Measurements from ENCODE around the gene RTL1.

The RTL1 gene

GRCh38 chr14:100901391-100902183 is 1.9 kb downstream of the RTL1 start:
- Histone ChIP-seq H3K4me2 (ENCODE audit: low read length) (no peak overlapping the region), H3K9ac (ENCODE audit: low read length) (no peak overlapping the region), H3K27me3 (ENCODE audit: low read depth, low read length) (peaks cover 29% of the 10 kb centered on the region), H3K36me3 (replicated peaks; ENCODE audit: low read depth, low read length) (no peaks in the 10 kb centered on the region), H4K20me1 (ENCODE audit: insufficient read depth, low read length) (no peaks in the 10 kb centered on the region), H3K27ac (ENCODE audit: low read length) (no peak overlapping the region), H3K4me1 (ENCODE audit: low read length) (no peaks in the 10 kb centered on the region), H2AFZ (ENCODE audit: low read depth, low read length) (no peak overlapping the region), H3K4me3 (ENCODE audit: low read length) (no peak overlapping the region), H3K79me2 (ENCODE audit: low read length) (no peaks in the 10 kb centered on the region), H3K9me3 (ENCODE audit: insufficient read depth, low read length) (no peaks in the 10 kb centered on the region)
- no peak for TF ChIP-seq CTCF (IDR thresholded peaks at IDR 0.05; ENCODE audit: low read depth, low read length)
- no peak for TF ChIP-seq EZH2phosphoT487 (IDR thresholded peaks at IDR 0.05; ENCODE audit: low read depth)

DNA sequence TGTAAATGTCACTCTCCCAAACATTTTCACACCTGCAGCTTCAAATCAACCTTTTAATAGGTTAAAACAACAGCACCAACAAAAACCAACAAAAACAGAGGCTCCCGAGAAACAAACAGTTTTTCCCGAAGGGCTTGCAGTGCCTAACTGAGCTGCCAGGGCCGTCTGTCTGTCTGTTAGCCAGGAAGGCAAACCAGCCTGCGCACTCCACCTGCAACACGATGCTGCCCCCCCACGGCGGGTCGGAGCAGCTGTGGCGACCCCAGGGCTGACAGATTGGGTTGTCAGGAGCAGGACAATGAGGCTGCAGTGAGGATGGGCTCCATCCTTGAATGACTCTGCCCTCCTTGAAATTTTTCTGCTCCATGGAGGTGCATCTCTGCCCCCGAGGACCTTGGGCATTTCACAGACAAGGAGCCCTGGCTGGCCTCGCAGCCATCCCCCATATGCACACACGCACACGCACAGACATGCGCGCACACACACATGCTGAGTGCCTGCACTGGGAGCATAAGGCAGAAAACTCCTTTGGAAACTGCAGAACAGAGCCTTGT is 2.6 kb downstream of the RTL1 start:
- H3K9ac ChIP-seq (ENCODE audit: low read length) = no peak overlapping the region
- no peaks in the 10 kb centered on the region for H3K36me3 ChIP-seq (replicated peaks; ENCODE audit: low read depth, low read length)
- no peaks in the 10 kb centered on the region for H3K9me3 ChIP-seq (ENCODE audit: insufficient read depth, low read length)
- H4K20me1 ChIP-seq (ENCODE audit: insufficient read depth, low read length) = no peaks in the 10 kb centered on the region
- H3K4me3 ChIP-seq (ENCODE audit: low read length) = no peak overlapping the region
- H3K79me2 ChIP-seq (ENCODE audit: low read length) = no peaks in the 10 kb centered on the region
- H3K27ac ChIP-seq (ENCODE audit: low read length) = no peak overlapping the region
- peaks cover 28% of the 10 kb centered on the region for H3K27me3 ChIP-seq (ENCODE audit: low read depth, low read length)
- TF ChIP-seq CTCF (IDR thresholded peaks at IDR 0.05; ENCODE audit: low read depth, low read length) (peak; percentile 60), EZH2phosphoT487 (IDR thresholded peaks at IDR 0.05; ENCODE audit: low read depth) (no peak)
- no peak overlapping the region for H2AFZ ChIP-seq (ENCODE audit: low read depth, low read length)
- H3K4me2 ChIP-seq (ENCODE audit: low read length) = no peak overlapping the region
- no peaks in the 10 kb centered on the region for H3K4me1 ChIP-seq (ENCODE audit: low read length)

DNA sequence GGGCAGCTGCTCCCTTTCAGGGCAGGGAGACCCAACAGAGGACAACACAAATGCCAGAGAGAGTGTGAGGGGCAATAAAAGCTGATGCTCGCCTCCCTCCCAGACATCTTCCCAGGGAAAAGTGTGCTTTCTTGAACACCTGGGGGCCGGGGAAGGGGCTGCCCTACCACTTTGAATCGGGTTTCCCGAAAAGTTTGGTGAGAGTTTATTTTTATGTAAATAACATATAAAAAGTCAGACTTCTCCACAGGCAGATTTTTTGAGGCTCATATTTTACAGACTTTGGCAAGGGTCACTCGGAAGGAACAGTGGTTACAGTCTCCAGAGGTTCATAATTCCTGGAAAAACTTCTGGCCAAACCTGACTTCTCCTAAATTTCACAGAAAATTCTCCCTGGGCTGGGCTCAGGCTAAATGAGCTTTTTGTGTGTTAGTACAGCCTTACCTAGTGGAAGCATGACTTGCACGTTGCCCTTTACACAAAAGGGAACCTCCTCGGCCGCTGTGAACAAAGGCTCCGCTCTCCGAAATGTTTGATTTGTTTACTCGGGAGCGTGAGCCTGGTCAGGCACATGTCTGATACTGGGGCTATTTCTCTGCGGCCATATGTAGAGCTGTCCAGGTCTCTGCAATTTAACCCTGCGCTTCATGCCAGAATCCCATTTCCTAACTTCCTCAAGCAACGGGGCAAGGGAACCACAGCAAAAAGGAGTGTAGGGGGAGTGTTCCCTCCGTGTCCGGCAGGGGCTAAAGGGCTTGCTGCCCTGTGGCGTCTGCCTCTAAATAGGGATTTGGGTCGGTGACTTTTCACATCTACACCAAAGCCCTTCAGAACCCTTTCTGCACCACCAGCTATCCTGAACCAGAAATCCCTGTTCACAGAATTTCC is 3.4 kb downstream of the RTL1 start:
- no peaks in the 10 kb centered on the region for H3K9me3 ChIP-seq (ENCODE audit: insufficient read depth, low read length)
- no peak overlapping the region for H3K27ac ChIP-seq (ENCODE audit: low read length)
- H3K79me2 ChIP-seq (ENCODE audit: low read length) = no peaks in the 10 kb centered on the region
- H2AFZ ChIP-seq (ENCODE audit: low read depth, low read length) = no peak overlapping the region
- H3K36me3 ChIP-seq (replicated peaks; ENCODE audit: low read depth, low read length) = no peaks in the 10 kb centered on the region
- H4K20me1 ChIP-seq (ENCODE audit: insufficient read depth, low read length) = no peaks in the 10 kb centered on the region
- H3K27me3 ChIP-seq (ENCODE audit: low read depth, low read length) = peaks cover 24% of the 10 kb centered on the region
- H3K4me3 ChIP-seq (ENCODE audit: low read length) = no peak overlapping the region
- H3K4me2 ChIP-seq (ENCODE audit: low read length) = no peak overlapping the region
- TF ChIP-seq EZH2phosphoT487 (IDR thresholded peaks at IDR 0.05; ENCODE audit: low read depth) = no peak
- TF ChIP-seq CTCF (IDR thresholded peaks at IDR 0.05; ENCODE audit: low read depth, low read length) = no peak
- H3K9ac ChIP-seq (ENCODE audit: low read length) = no peak overlapping the region
- no peaks in the 10 kb centered on the region for H3K4me1 ChIP-seq (ENCODE audit: low read length)
